HFF-Myc (cell line): Measurements from ENCODE around the gene MINDY3.
"Not testable (repeated sequence)": the region's sequence is repeated elsewhere in the genome, so short reads cannot be mapped to it uniquely, and the experiment has no call there.

ENCODE experiments used
- DNase-seq: peaks from one replicate; pipeline ENCODE4 v3.0.0-alpha.2; 2011; ENCODE audit warnings: low read depth; ENCODE audit errors: extremely low read depth
- H3K4me3 ChIP-seq: replicated peaks from 2 replicates; pipeline ENCODE4 v1.5.1; 2011; ENCODE audit warnings: low read depth, mild to moderate bottlenecking, control low read depth, low read length
- CTCF ChIP-seq: IDR thresholded peaks from 2 replicates; pipeline ENCODE4 v1.5.1; 2012; ENCODE audit warnings: mild to moderate bottlenecking, low read depth, low read length, control low read depth; ENCODE audit errors: missing control alignments

The MINDY3 gene

GRCh38 chr10:15858861-15859281, 1.4 kb downstream of the MINDY3 start:
- DNase-seq, result no peak
- peak overlapping the region; percentile 77 for H3K4me3 ChIP-seq
- no peak for TF ChIP-seq CTCF

- no peak for DNase-seq
- TF ChIP-seq CTCF, result no peak
- H3K4me3 ChIP-seq, result no peak overlapping the region
Measured at GRCh38 chr10:15857107-15857575, 3.2 kb downstream of the MINDY3 start.

GRCh38 chr10:15856328-15857015, 3.8 kb downstream of the MINDY3 start:
- no peak for TF ChIP-seq CTCF
- H3K4me3 ChIP-seq, result no peak overlapping the region
- no peak for DNase-seq

- no peak overlapping the region for H3K4me3 ChIP-seq
- TF ChIP-seq CTCF, result no peak
- DNase-seq, result no peak
Measured at GRCh38 chr10:15853800-15854199, 6.5 kb downstream of the MINDY3 start.

- no peak for TF ChIP-seq CTCF
- H3K4me3 ChIP-seq, result no peak overlapping the region
- DNase-seq, result no peak
Measured at GRCh38 chr10:15852111-15852557, 8.2 kb downstream of the MINDY3 start.

GRCh38 chr10:15850337-15850978, 9.8 kb downstream of the MINDY3 start:
- DNase-seq, H3K4me3 ChIP-seq: not testable (repeated sequence)

GRCh38 chr10:15849316-15849715, 11.0 kb downstream of the MINDY3 start:
- TF ChIP-seq CTCF, result no peak
- H3K4me3 ChIP-seq, result no peak overlapping the region
- DNase-seq, result no peak
